BLaER1 (cell line): ENCODE results near the gene SECTM1.
"Not testable (repeated sequence)": the region's sequence is repeated elsewhere in the genome, so short reads cannot be mapped to it uniquely, and the experiment has no call there.

Experiments
- H3K27ac ChIP-seq: shearing (Covaris generic); formaldehyde crosslinking; 2 replicates; pipeline ENCODE4 v1.8.1; 2022
- H3K27me3 ChIP-seq: shearing (Covaris generic); formaldehyde crosslinking; 2 replicates; pipeline ENCODE4 v1.8.1; 2022
- H3K36me3 ChIP-seq: shearing (Covaris generic); formaldehyde crosslinking; 2 replicates; pipeline ENCODE4 v1.8.1; 2022
- H3K4me1 ChIP-seq: shearing (Covaris generic); formaldehyde crosslinking; 2 replicates; pipeline ENCODE4 v1.8.1; 2022
- H3K4me2 ChIP-seq: shearing (Covaris generic); formaldehyde crosslinking; 2 replicates; pipeline ENCODE4 v1.8.1; 2022
- H3K4me3 ChIP-seq: shearing (Covaris generic); formaldehyde crosslinking; 2 replicates; pipeline ENCODE4 v1.8.1; 2022
- H3K9ac ChIP-seq: shearing (Covaris generic); formaldehyde crosslinking; 2 replicates; pipeline ENCODE4 v1.8.1; 2022
- H3K9me3 ChIP-seq: shearing (Covaris generic); formaldehyde crosslinking; 2 replicates; pipeline ENCODE4 v1.8.1; 2022
- H4K20me1 ChIP-seq: shearing (Covaris generic); formaldehyde crosslinking; 2 replicates; pipeline ENCODE4 v1.8.1; 2022
- Cebpa-rat ChIP-seq: shearing (Covaris generic); IDR thresholded peaks from 2 replicates; pipeline ENCODE4 v1.8.1; 2022

Gene SECTM1

DNA sequence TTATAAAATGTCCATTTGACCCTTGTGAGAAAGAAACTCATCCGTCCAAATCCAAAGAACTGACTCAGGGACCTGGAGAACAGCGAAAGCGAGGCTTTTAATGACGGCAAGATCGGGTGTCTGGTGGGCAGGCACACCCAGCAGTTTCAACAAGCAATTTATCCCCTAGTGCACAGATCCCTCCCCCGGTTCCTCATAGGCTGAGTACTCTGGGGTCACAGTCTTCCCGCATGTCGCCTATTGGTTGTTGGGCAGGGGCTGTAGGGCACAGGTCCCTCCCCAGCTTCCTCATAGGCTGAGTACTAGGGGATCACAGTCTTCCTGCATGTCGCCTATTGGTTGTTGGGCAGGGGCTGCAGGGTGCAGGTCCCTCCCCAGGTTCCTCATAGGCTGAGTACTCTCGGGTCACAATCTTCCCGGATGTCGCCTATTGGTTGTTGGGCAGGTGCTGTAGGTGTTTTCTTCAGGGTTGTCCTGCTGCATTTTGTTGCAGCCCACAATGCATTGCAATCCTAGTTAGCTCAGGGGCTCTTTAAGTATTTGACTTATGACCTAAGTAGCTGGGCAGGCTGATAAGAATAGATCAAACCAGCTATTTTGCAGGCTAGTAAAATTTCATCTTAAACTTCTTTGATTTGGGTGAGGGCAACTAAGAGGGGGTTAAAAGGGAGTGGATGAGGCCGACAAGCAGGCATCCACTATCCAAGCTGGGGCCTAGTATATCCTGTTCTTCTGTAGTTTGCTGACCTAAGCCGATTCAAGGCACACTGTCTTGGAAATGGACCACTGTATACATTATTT is 34.4 kb upstream of the SECTM1 start:
- no peak for TF ChIP-seq Cebpa-rat
- Histone ChIP-seq H3K36me3 (no peaks in the 10 kb centered on the region), H3K9me3 (no peaks in the 10 kb centered on the region), H4K20me1 (peaks cover 23% of the 10 kb centered on the region), H3K27me3 (peaks cover 39% of the 10 kb centered on the region), H3K27ac (no peak overlapping the region), H3K4me2 (no peak overlapping the region), H3K9ac (no peak overlapping the region), H3K4me1 (peaks cover 34% of the 10 kb centered on the region), H3K4me3 (no peak overlapping the region)

DNA sequence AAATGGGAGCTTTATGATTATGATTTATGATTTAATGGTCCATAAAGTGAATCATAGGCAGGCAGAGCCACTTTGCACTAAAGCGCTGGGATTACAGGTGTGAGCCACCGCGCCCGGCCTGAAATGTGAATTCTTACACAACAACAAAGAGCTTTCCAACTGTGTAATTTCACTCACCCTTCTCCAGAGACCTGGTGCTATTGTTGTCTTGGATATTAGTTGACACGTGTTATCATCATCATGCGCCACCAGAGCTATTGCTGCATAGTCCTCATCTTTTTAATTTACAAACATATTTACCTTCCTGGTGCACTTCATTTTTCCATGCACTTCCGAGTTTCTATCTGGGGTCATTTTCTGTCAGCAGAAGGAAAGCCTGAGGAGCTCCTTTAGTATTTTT is 33.2 kb upstream of the SECTM1 start:
- Histone ChIP-seq H3K36me3 (no peaks in the 10 kb centered on the region), H3K27me3 (peaks cover 28% of the 10 kb centered on the region), H3K27ac (no peak overlapping the region), H3K4me3 (no peak overlapping the region), H3K4me1 (peaks cover 23% of the 10 kb centered on the region), H4K20me1 (peaks cover 12% of the 10 kb centered on the region), H3K9ac (no peak overlapping the region), H3K4me2 (no peak overlapping the region), H3K9me3 (no peaks in the 10 kb centered on the region)
- TF ChIP-seq Cebpa-rat: no peak

- Histone ChIP-seq H3K27ac (no peak overlapping the region), H3K27me3 (peaks cover 18% of the 10 kb centered on the region), H3K4me2 (peak overlapping the region; percentile 27; the same call in 1 of the 2 replicates), H3K36me3 (no peaks in the 10 kb centered on the region), H4K20me1 (peaks cover 2% of the 10 kb centered on the region), H3K9me3 (no peaks in the 10 kb centered on the region), H3K9ac (no peak overlapping the region), H3K4me1 (peaks cover 13% of the 10 kb centered on the region), H3K4me3 (no peak overlapping the region)
- no peak for TF ChIP-seq Cebpa-rat
Measured at GRCh38 chr17:82365606-82366295, 32.2 kb upstream of the SECTM1 start.

DNA sequence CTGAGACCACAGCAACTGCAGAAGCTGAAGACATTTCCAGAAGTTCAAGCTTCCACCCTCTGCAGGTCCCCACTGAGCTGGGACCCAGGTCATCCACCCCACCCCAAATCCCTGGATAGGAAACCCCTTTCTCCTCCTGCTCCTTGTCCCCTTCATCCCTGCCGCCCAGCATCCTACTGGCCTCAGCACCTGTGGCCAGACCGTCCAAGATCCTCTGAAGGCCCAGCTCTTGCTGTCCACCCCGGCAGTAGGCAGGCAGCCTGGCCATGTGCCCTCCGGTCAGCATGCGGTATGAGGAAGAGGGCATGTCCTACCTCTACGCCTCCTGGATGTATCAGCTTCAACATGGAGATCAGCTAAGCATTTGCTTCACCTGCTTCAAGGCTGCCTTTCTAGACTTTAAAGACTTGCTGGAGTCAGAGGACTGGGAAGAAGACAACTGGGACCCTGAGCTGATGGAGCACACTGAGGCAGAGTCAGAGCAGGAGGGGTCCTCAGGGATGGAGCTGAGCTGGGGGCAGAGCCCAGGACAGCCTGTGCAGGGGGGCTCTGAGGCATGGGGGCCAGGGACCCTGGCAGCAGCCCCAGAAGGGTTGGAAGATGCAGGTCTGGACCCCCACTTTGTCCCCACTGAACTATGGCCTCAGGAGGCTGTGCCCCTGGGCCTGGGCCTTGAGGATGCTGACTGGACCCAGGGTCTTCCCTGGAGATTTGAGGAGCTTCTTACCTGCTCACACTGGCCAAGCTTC is 28.5 kb upstream of the SECTM1 start:
- no peak overlapping the region for H3K27ac ChIP-seq
- no peaks in the 10 kb centered on the region for H4K20me1 ChIP-seq
- no peaks in the 10 kb centered on the region for H3K36me3 ChIP-seq
- peaks cover 21% of the 10 kb centered on the region for H3K4me1 ChIP-seq
- no peaks in the 10 kb centered on the region for H3K27me3 ChIP-seq
- no peaks in the 10 kb centered on the region for H3K9me3 ChIP-seq
- no peak overlapping the region for H3K4me2 ChIP-seq
- no peak overlapping the region for H3K9ac ChIP-seq
- H3K4me3 ChIP-seq: no peak overlapping the region
- no peak for TF ChIP-seq Cebpa-rat

- not testable (repeated sequence) for H3K27me3 ChIP-seq, H3K36me3 ChIP-seq, H3K9me3 ChIP-seq, H3K9ac ChIP-seq, H4K20me1 ChIP-seq, H3K4me3 ChIP-seq, H3K27ac ChIP-seq
- Histone ChIP-seq H3K4me1 (peaks cover 34% of the 10 kb centered on the region), H3K4me2 (peak overlapping the region; percentile 58)
Measured at GRCh38 chr17:82359451-82360074, 26.0 kb upstream of the SECTM1 start.

GRCh38 chr17:82358465-82359350 is 25.1 kb upstream of the SECTM1 start, which contains the start of gene TEX19:
Gene TEX19 (plus strand): TSS chr17:82359247. CDS start chr17:82362151, 2,904 bp downstream.
- TF ChIP-seq Cebpa-rat: no peak
- no peak within 1 kb of the TSS for H3K4me3 ChIP-seq
- H3K9ac ChIP-seq: no peak within 1 kb of the TSS
- H3K4me2 ChIP-seq: peak within 1 kb of the TSS; percentile 58
- no peaks in the 10 kb centered on the region for H4K20me1 ChIP-seq
- no peaks in the 10 kb centered on the region for H3K9me3 ChIP-seq
- peaks cover 43% of the 10 kb centered on the region for H3K4me1 ChIP-seq
- H3K36me3 ChIP-seq: no peaks in the 10 kb centered on the region
- no peaks in the 10 kb centered on the region for H3K27me3 ChIP-seq
- peak within 1 kb of the TSS; percentile 14; the same call in 1 of the 2 replicates for H3K27ac ChIP-seq

GRCh38 chr17:82357394-82357793 is 23.8 kb upstream of the SECTM1 start:
- Histone ChIP-seq H3K36me3 (no peaks in the 10 kb centered on the region), H3K4me2 (no peak overlapping the region), H4K20me1 (no peaks in the 10 kb centered on the region), H3K27me3 (no peaks in the 10 kb centered on the region), H3K9ac (no peak overlapping the region), H3K4me3 (no peak overlapping the region), H3K9me3 (no peaks in the 10 kb centered on the region), H3K27ac (no peak overlapping the region), H3K4me1 (peaks cover 56% of the 10 kb centered on the region)
- no peak for TF ChIP-seq Cebpa-rat

DNA sequence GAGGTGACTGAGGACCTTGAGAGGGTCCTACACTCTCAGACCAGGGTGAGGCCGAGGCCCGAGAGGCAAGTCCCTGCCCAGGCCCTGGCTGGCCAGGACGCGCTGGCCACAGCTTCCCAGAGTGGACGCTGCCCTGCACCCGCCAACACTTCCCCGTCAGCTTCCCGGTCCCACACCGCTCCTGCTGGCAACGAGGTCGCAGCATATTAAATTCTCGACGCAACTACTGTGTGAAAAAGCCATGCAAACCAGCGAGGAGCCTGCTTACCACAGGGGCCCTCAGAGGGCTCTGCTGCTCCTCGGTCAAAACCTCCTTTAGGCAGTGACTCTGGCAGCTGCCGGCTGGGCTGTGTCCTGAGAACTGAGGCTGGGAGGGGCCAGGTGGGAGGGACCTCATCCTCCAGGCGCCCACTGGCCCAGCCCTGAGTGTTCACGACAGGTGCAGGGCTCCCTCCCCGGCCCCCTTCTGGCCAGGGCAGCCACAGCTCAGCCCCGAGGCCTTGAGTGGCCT is 23.3 kb upstream of the SECTM1 start:
- Histone ChIP-seq H3K9ac (no peak overlapping the region), H3K4me3 (no peak overlapping the region), H3K4me1 (peaks cover 61% of the 10 kb centered on the region), H3K36me3 (no peaks in the 10 kb centered on the region), H3K4me2 (no peak overlapping the region), H3K9me3 (no peaks in the 10 kb centered on the region), H3K27me3 (no peaks in the 10 kb centered on the region), H4K20me1 (no peaks in the 10 kb centered on the region), H3K27ac (no peak overlapping the region)
- no peak for TF ChIP-seq Cebpa-rat
